Skeletal muscle satellite cell (primary cell): ENCODE data around the gene ASPG.
"Not testable (repeated sequence)": the region's sequence is repeated elsewhere in the genome, so short reads cannot be mapped to it uniquely, and the experiment has no call there.

Source experiments
- H3K27me3 ChIP-seq: 2 replicates; pipeline ENCODE4 v1.7.0; 2013; ENCODE audit warnings: low read length; ENCODE audit not compliant: control insufficient read depth, insufficient read depth
- H3K36me3 ChIP-seq: 2 replicates; pipeline ENCODE4 v1.7.0; 2013; ENCODE audit warnings: mild to moderate bottlenecking, control low read depth, low read length; ENCODE audit not compliant: insufficient read depth
- H3K4me1 ChIP-seq: 2 replicates; pipeline ENCODE4 v1.7.0; 2013; ENCODE audit warnings: low read length; ENCODE audit not compliant: control insufficient read depth, insufficient read depth
- H3K4me2 ChIP-seq: 2 replicates; pipeline ENCODE4 v1.7.0; 2013; ENCODE audit warnings: mild to moderate bottlenecking, low read length
- H3K4me3 ChIP-seq: 2 replicates; pipeline ENCODE4 v1.7.0; 2013; ENCODE audit warnings: low read length
- H3K9ac ChIP-seq: 2 replicates; pipeline ENCODE4 v1.7.0; 2013; ENCODE audit warnings: mild to moderate bottlenecking, low read depth, low read length, moderate library complexity
- H3K9me3 ChIP-seq: replicated peaks from 2 replicates; pipeline ENCODE4 v1.7.0; 2013; ENCODE audit warnings: mild to moderate bottlenecking, control low read depth, low read length

ASPG gene

DNA sequence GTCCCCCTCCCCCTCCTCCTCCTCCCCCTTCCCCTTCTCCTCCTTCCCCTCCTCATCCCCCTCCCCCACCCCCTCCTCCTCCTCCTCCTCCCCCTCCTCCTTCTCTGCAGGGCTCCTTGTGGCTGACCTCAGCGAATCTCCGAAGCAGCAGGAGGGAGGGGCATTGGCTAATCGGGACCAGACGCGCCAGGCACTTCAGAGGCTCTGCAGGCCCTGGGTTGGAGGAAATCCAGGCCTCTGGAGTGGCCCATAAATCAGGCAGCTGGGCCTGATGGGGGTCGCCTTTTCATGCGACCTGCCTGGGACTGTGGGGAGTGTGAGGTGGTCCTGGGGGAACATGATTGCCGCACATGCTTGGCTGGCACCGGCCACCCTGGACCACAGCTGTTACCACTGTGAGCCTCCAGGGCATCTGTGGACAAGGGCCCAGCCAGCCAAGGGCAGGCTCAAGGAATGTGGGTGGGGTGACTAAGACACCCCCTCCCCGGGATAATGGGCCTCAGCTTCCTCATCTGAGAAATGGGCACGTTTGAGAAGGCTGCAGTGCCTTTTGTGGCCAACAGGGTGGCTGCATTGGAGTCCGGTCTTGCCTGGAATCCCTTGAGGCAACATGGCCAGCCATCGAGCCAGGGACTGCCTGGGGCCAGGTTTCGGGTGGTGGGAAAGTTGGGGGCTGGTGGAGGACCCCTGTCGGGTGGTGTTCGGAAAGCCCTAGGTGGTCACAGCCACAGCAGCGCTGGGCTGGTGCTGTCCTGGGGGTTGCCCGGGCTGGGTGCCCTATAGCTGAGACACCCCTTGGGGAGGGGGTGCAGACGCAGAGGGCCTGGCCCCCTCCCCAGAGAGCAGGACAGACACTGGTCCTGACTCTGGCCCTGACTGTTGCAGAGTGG lies 64.9 kb downstream of the ASPG start:
- no peak overlapping the region for H3K4me2 ChIP-seq
- H3K9ac ChIP-seq, result no peak overlapping the region
- no peaks in the 10 kb centered on the region for H3K4me1 ChIP-seq
- H3K4me3 ChIP-seq, result no peak overlapping the region
- H3K36me3 ChIP-seq, result no peaks in the 10 kb centered on the region
- H3K27me3 ChIP-seq, result no peaks in the 10 kb centered on the region
- H3K9me3 ChIP-seq, result no peaks in the 10 kb centered on the region

DNA sequence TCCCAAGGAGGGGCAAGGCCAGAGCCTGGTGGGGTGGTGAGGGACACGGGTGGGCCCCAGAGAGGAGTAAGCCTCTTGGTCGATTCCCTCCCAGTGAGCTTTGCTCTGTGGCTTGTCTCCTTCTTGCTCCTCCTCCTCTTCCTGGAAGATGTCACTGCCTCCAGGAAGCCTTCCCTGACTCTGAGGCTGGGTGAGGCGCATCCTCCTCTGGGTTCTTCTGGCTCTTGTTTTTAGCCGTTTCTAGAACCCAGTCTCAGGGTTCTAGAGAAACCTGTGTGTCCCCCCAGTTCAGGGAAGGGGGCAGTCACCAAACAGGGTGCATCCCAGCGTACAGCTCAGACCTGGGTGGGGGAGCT lies 65.5 kb downstream of the ASPG start:
- H3K27me3 ChIP-seq, result no peaks in the 10 kb centered on the region
- H3K4me3 ChIP-seq, result no peak overlapping the region
- no peaks in the 10 kb centered on the region for H3K4me1 ChIP-seq
- H3K36me3 ChIP-seq, result no peaks in the 10 kb centered on the region
- no peaks in the 10 kb centered on the region for H3K9me3 ChIP-seq
- no peak overlapping the region for H3K9ac ChIP-seq
- no peak overlapping the region for H3K4me2 ChIP-seq

DNA sequence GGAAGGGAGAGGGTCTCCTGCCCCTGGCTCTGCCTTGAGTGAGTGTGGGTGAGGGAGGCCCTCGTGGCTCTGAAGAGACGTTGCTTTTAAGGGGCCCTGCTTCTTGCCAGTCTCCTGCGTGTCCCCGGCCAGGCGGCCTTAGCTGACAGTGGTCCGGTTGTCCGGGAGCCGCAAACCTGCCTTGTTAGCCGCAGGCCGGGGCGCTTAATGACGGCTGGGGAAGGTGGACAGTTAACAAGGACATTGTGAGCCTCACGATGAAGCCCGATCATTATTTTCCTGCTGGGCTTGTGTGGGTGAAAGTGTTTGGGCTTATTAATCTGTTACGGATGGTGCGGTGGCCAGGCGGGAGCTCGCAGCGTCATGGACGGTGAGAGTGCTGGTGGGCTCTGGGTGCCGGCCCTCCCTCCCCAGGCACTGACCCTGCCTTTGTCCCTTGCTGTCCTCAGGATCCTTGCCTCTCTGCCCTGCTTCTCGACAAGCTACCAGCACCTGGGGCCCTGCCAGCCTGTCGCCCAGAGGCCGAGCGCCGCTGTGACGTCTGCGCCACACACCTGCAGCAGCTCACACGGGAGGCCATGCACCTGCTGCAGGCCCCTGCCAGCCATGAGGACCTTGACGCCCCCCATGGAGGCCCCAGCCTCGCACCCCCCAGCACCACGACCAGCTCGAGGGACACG lies 66.2 kb downstream of the ASPG start:
- Histone ChIP-seq H3K4me3 (no peak overlapping the region), H3K36me3 (no peaks in the 10 kb centered on the region), H3K27me3 (no peaks in the 10 kb centered on the region), H3K4me2 (no peak overlapping the region), H3K9me3 (no peaks in the 10 kb centered on the region), H3K9ac (no peak overlapping the region), H3K4me1 (no peaks in the 10 kb centered on the region)

DNA sequence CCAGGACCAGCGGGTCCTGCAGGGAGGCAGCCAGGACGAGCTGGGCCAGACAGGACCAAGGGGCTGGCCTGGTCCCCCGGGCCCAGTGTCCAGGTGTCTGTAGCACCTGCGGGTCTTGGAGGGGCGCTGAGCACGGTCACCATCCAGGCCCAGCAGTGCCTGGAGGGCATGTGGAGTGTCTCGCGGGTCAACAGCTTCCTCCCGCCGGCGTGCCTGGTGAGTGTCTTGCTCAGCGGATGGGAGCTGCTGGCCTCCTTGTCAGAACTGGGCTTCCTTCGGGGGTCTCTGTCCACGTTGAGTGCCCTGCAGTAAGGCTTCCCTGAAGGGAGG lies 66.7 kb downstream of the ASPG start:
- Histone ChIP-seq H3K4me2 (no peak overlapping the region), H3K9me3 (no peaks in the 10 kb centered on the region), H3K27me3 (no peaks in the 10 kb centered on the region), H3K4me1 (no peaks in the 10 kb centered on the region), H3K9ac (no peak overlapping the region), H3K4me3 (no peak overlapping the region), H3K36me3 (no peaks in the 10 kb centered on the region)

DNA sequence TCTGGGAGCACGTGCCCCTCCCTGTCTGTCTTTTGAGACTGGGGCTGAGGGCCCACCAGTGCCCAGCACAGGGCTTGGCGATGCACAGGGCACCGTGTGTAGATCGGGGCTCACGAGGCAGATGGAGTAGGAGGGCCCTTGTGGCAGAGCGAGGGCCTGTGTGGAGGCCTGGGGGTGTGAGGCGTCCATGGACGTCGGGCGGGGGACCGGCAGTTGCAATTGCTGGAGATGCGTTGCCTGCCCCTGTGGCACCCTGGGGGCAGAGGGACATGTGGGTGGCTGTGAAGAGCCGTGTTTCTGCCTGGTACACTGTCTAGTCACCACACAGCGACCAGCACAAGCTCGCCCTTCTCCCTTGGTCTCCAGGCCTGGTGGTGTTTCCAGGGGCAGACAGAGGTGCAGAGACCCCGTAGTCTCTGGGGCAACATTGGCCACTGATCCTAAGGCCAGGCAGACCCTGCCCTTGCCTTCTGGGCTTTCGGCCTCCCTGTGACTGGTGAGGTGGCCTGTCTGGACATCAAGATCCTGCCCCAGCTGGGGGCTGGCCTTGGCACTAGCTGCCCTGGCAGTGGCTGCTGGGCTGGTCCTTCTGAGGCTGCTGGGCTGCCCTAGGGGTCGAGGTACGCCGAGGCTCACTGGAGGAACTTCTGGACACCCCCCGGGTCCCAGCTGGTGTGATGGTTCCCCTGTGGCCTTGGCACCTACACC lies 67.3 kb downstream of the ASPG start:
- no peaks in the 10 kb centered on the region for H3K9me3 ChIP-seq
- H3K27me3 ChIP-seq, result no peaks in the 10 kb centered on the region
- H3K4me3 ChIP-seq, result no peak overlapping the region
- H3K9ac ChIP-seq, result no peak overlapping the region
- no peaks in the 10 kb centered on the region for H3K36me3 ChIP-seq
- no peaks in the 10 kb centered on the region for H3K4me1 ChIP-seq
- H3K4me2 ChIP-seq, result no peak overlapping the region

DNA sequence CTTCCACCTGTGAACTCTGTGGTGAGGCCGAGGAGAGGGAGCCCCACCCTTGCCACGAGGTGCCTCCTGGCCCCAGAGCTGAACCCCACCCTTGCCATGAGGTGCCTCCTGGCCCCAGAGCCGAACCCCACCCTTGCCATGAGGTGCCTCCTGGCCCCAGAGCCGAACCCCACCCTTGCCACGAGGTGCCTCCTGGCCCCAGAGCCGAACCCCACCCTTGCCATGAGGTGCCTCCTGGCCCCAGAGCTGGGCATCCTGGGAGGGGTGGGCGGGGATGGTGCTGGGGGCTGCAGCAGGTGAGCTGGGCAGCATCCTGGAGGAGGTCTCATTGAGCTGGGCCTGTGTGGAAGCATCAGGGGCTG lies 67.9 kb downstream of the ASPG start:
- not testable (repeated sequence) for H3K4me1 ChIP-seq, H3K4me2 ChIP-seq, H3K27me3 ChIP-seq, H3K9ac ChIP-seq, H3K4me3 ChIP-seq, H3K9me3 ChIP-seq, H3K36me3 ChIP-seq

DNA sequence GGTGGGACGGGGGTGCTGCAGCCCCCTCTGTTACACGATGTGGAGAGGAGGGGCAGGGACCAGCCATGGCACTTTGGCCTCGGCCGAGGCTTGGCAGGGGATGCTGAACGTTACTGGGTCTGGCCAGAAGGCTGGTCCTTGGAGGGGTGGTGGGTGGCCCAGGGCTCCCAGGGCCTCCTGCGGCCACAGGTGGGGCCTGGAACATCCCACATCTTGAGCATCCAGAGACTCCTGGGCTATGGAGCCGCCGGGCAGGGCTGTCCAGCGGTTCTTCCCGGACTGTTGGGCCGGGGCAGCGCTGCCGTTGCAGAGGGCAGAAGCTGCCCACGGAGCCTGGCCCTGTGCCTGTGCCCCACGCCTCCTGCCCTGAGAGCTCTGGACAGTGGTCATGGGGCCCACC lies 68.7 kb downstream of the ASPG start:
- no peaks in the 10 kb centered on the region for H3K4me1 ChIP-seq
- H3K36me3 ChIP-seq, result no peaks in the 10 kb centered on the region
- H3K4me2 ChIP-seq, result no peak overlapping the region
- no peak overlapping the region for H3K9ac ChIP-seq
- no peaks in the 10 kb centered on the region for H3K27me3 ChIP-seq
- no peak overlapping the region for H3K4me3 ChIP-seq
- no peaks in the 10 kb centered on the region for H3K9me3 ChIP-seq

DNA sequence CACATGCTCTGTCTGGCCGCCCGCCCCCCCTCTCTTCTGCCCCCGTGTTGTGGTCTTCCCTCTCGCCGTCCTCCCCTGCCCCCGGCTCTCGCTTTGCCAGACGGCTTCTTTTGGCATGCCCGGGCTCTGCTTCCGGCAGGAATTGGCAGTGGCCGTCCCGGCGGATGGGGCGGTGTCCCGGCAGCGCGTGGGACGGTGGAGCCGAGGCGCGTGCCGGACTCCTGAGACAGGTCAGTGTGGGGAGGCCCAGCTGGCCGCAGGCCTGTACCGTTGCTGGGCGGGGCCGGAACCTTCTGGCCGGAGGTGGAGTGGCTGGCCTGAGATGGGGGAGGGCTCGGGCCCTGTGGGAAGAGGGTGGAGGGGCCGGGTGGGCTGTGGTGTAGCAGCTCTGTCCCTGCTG lies 70.0 kb downstream of the ASPG start:
- Histone ChIP-seq H3K36me3 (no peaks in the 10 kb centered on the region), H3K4me3 (no peak overlapping the region), H3K27me3 (no peaks in the 10 kb centered on the region), H3K9ac (no peak overlapping the region), H3K4me1 (no peaks in the 10 kb centered on the region), H3K4me2 (no peak overlapping the region), H3K9me3 (no peaks in the 10 kb centered on the region)

DNA sequence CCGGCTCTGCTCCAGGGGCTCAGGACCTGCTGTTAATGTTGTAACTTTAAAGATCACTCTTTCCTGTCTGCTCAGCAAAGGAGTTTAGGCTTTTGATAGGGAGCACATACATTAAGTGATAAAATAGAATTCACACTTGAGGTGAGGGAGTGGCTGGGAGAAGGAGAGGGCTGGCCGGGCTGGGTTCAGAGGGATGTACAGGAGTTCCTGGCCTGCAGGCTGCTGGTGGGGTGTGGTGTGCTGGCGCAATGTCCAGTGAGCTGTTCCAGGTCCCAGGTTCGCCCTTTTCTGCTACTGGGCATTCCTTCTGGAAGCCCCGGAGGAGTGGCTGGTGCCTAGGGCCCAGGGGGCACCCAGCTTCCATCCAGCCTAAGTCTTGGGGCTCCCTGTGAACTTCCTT lies 70.6 kb downstream of the ASPG start:
- Histone ChIP-seq H3K4me3 (no peak overlapping the region), H3K9me3 (no peaks in the 10 kb centered on the region), H3K9ac (no peak overlapping the region), H3K27me3 (no peaks in the 10 kb centered on the region), H3K36me3 (no peaks in the 10 kb centered on the region), H3K4me1 (no peaks in the 10 kb centered on the region), H3K4me2 (no peak overlapping the region)

DNA sequence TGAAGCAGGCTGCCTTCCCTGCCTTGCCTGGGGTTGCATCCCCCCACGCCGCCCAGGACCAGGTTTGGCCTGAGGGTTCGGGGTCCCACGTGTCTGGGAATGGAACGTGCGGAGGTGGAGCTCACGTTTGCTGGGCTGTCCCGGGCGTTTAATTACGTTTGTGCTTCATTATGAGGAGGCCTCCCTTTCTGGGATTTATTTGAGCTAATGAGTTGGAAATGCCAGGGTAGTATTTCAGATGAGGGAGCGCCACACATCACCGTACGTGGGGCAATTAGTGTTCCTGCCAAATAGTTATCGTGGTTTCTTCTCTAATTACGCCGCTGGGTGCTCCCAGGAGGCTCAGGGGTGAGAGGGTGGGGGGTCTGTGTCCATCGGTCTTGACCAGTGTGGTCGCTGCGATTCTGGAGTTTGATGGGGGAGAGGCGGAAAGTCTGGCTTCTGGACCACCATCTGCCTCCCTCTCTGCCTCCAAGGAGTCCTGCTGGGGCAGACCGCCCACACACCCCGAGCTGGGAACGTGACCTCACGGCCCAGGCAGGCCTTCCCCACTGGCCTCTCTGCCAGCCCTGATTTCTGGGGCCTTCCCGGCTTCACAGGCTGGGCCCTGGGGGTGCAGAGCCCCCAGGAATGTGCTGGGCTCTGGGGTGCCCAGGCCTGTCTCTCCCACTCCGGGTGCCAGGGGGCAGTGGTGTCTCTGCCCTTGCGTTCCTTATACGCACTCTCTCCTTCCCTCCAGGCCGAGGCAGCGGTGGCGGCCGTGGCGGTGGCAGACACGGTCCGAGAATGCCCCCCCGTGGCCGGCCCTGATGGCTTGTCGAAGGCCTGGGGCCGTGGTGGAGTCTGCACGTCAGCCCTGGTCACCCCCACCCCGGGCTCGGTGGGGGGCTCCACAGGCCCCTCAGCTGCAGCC lies 71.8 kb downstream of the ASPG start:
- Histone ChIP-seq H3K9ac (no peak overlapping the region), H3K27me3 (no peaks in the 10 kb centered on the region), H3K4me2 (no peak overlapping the region), H3K4me1 (no peaks in the 10 kb centered on the region), H3K4me3 (no peak overlapping the region), H3K9me3 (no peaks in the 10 kb centered on the region), H3K36me3 (no peaks in the 10 kb centered on the region)
